HuH-7.5 (cell line): ENCODE measurements around the gene KRT78.

ENCODE experiments used
- DNase-seq: peaks from one replicate; pipeline ENCODE4 v3.0.0; 2011; ENCODE audit warnings: low spot score

Gene KRT78

GRCh38 chr12:52825961-52826360 is 22.8 kb downstream of the KRT78 start:
- no peak for DNase-seq

- no peak for DNase-seq
Measured at GRCh38 chr12:52824741-52825410, 23.9 kb downstream of the KRT78 start.

GRCh38 chr12:52823761-52824450 is 24.9 kb downstream of the KRT78 start:
- DNase-seq = no peak

GRCh38 chr12:52822771-52823510 is 25.9 kb downstream of the KRT78 start:
- no peak for DNase-seq

GRCh38 chr12:52821826-52822660 is 26.8 kb downstream of the KRT78 start:
- no peak for DNase-seq

- no peak for DNase-seq
Measured at GRCh38 chr12:52821071-52821730, 27.6 kb downstream of the KRT78 start.

GRCh38 chr12:52820521-52820920 is 28.3 kb downstream of the KRT78 start:
- DNase-seq = no peak

GRCh38 chr12:52819731-52820510 is 28.9 kb downstream of the KRT78 start:
- DNase-seq = no peak

GRCh38 chr12:52818887-52819420 is 29.8 kb downstream of the KRT78 start:
- no peak for DNase-seq

- DNase-seq = no peak
Measured at GRCh38 chr12:52818388-52818787, 30.4 kb downstream of the KRT78 start.

GRCh38 chr12:52817699-52818238 is 31.0 kb downstream of the KRT78 start:
- DNase-seq = no peak

- DNase-seq = no peak
Measured at GRCh38 chr12:52817003-52817698, 31.6 kb downstream of the KRT78 start.

- no peak for DNase-seq
Measured at GRCh38 chr12:52815676-52816588, 32.9 kb downstream of the KRT78 start.

GRCh38 chr12:52815161-52815560 is 33.6 kb downstream of the KRT78 start:
- DNase-seq = no peak

GRCh38 chr12:52814710-52815155 is 34.1 kb downstream of the KRT78 start:
- DNase-seq = no peak

- no peak for DNase-seq
Measured at GRCh38 chr12:52813885-52814709, 34.7 kb downstream of the KRT78 start, which contains the start of gene KRT4. KRT4 (minus strand) TSS chr12:52814116; CDS start chr12:52814058, 58 bp downstream.

GRCh38 chr12:52813203-52813819 is 35.5 kb downstream of the KRT78 start:
- DNase-seq = no peak
